ENCODE results near the gene WWTR1. TPM values are rescaled to one million over a fixed set of nuclear protein-coding genes. Genes with fewer than 3 reads are reported as not detected.
A peak's percentile ranks its signal among the peaks of the same experiment; 100 is the strongest.

The WWTR1 gene
- total and polyA plus RNA-seq, 2 experiments from 2014 or later = 25.1 to 26.2 TPM

GRCh38 chr3:149673393-149673792 is 15.6 kb upstream of the WWTR1 start (continued):
- TF ChIP-seq, protein P1, sequence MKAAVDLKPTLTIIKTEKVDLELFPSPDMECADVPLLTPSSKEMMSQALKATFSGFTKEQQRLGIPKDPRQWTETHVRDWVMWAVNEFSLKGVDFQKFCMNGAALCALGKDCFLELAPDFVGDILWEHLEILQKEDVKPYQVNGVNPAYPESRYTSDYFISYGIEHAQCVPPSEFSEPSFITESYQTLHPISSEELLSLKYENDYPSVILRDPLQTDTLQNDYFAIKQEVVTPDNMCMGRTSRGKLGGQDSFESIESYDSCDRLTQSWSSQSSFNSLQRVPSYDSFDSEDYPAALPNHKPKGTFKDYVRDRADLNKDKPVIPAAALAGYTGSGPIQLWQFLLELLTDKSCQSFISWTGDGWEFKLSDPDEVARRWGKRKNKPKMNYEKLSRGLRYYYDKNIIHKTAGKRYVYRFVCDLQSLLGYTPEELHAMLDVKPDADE (IDR thresholded peaks at IDR 0.05) = no peak
- TF ChIP-seq CREB1 (CRISPR knock-in tag; IDR thresholded peaks at IDR 0.05; ENCODE audit: low read depth) (no peak), STAT1 (IDR thresholded peaks at IDR 0.05; ENCODE audit: unreplicated experiment) (no peak), REST (IDR thresholded peaks at IDR 0.05; ENCODE audit: unreplicated experiment) (no peak), JUNB (IDR thresholded peaks at IDR 0.05; ENCODE audit: unreplicated experiment) (no peak), EZH2phosphoT487 (IDR thresholded peaks at IDR 0.05; ENCODE audit: unreplicated experiment) (no peak), POLR2AphosphoS5 (IDR thresholded peaks at IDR 0.05; ENCODE audit: low read depth) (no peak), NANOG (IDR thresholded peaks at IDR 0.05; ENCODE audit: borderline replicate concordance) (no peak)
- TF ChIP-seq, protein P2, sequence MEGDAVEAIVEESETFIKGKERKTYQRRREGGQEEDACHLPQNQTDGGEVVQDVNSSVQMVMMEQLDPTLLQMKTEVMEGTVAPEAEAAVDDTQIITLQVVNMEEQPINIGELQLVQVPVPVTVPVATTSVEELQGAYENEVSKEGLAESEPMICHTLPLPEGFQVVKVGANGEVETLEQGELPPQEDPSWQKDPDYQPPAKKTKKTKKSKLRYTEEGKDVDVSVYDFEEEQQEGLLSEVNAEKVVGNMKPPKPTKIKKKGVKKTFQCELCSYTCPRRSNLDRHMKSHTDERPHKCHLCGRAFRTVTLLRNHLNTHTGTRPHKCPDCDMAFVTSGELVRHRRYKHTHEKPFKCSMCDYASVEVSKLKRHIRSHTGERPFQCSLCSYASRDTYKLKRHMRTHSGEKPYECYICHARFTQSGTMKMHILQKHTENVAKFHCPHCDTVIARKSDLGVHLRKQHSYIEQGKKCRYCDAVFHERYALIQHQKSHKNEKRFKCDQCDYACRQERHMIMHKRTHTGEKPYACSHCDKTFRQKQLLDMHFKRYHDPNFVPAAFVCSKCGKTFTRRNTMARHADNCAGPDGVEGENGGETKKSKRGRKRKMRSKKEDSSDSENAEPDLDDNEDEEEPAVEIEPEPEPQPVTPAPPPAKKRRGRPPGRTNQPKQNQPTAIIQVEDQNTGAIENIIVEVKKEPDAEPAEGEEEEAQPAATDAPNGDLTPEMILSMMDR (conservative IDR thresholded peaks at IDR 0.05; ENCODE audit: low read depth in 2 of 2) = no peak

DNA sequence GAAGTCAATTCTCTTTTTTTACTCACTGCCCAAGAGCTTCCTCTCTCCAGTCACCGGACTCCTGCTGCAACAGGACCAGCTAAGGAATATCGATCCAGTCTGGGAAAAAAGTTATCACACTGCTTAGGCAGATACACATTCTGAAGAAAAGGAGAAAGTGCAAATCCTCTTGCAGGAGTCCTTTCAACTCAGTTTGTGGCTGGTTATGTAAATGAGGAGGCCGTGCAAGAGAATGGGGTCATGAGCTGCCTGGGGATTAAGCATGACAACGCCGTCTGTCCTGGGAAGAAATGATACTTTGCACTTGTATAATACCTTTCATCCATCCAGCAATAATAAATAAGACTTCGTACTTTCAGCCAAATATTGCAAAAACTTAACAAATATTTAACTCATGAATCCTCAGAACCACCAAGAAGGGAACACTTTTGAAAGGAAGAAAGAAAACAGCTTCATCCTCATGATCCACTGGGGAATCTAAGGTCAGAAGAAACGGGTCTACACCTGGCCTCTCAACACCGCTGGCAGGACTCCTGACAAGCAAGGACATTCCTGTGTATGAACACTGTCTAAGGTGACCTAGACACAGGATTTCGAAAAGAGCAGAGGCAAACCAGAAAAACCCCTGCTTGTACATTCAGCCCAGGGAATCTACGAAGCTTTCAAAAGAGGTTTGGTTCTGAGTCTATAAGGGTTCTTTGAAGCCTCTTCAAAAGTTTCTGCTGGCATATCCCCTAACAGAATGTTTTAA is 13.1 kb upstream of the WWTR1 start:
- H3K27ac Mint-ChIP-seq = 0 out of 2 replicates have a peak overlapping the region, but pooled peaks have one; percentile 42
- H3K27ac ChIP-seq (ENCODE audit: low read depth) = peak overlapping the region; percentile 15; the same call in 1 of the 2 replicates
- H3F3A ChIP-seq (replicated peaks; ENCODE audit: low read depth) = no peaks in the 10 kb centered on the region
- H3K4me2 ChIP-seq = peak overlapping the region; percentile 45
- peaks cover 29% of the 10 kb centered on the region for H3K4me1 ChIP-seq (ENCODE audit: insufficient read depth)
- H3K27me3 ChIP-seq (ENCODE audit: insufficient read depth) = peaks cover 12% of the 10 kb centered on the region; the same call in 1 of the 2 replicates
- peak; percentile 72 for DNase-seq (ENCODE audit: low spot score)
- no peak overlapping the region for H2AFZ ChIP-seq
- H3K9me2 ChIP-seq (ENCODE audit: insufficient read depth) = peaks cover 9% of the 10 kb centered on the region; the same call in 1 of the 2 replicates
- H3K36me3 Mint-ChIP-seq (ENCODE audit: low read depth) = no peaks in the 10 kb centered on the region; the same call in 2 of the 3 replicates
- peak overlapping the region; percentile 19; the same call in 1 of the 2 replicates for H3K4me3 ChIP-seq
- H4K20me1 ChIP-seq (replicated peaks; ENCODE audit: insufficient read depth) = no peaks in the 10 kb centered on the region
- H3K4me3 Mint-ChIP-seq = peak overlapping the region; percentile 47
- H3K79me2 ChIP-seq (replicated peaks; ENCODE audit: insufficient read depth) = no peaks in the 10 kb centered on the region
- TF ChIP-seq ZNF462 (CRISPR knock-in tag; IDR thresholded peaks at IDR 0.05) = no peak
- TF ChIP-seq JUNB (IDR thresholded peaks at IDR 0.05; ENCODE audit: unreplicated experiment) = no peak
- peaks cover 28% of the 10 kb centered on the region for H3K4me1 Mint-ChIP-seq
- peaks cover 9% of the 10 kb centered on the region for H3K27me3 Mint-ChIP-seq (ENCODE audit: insufficient read depth, low read depth, poor library complexity)
- H3K9me3 Mint-ChIP-seq = no peaks in the 10 kb centered on the region
- H3K36me3 ChIP-seq (ENCODE audit: insufficient read depth) = no peaks in the 10 kb centered on the region
- peak; percentile 93 for ATAC-seq

Data from GM23338 (cell line).